VCaP (cell line): Measurements from ENCODE around the gene KIF6.

Experiments
- H3K27ac ChIP-seq: fragments of 450-650 bp; 2 replicates; pipeline ENCODE4 v1.5.1; 2017
- CTCF ChIP-seq: fragments of 450-650 bp; conservative IDR thresholded peaks from 2 replicates; pipeline ENCODE4 v1.5.1; 2017; ENCODE audit warnings: mild to moderate bottlenecking, moderate library complexity

Gene KIF6

GRCh38 chr6:39572661-39573340 lies 152.4 kb downstream of the KIF6 start:
- no peak for TF ChIP-seq CTCF
- H3K27ac ChIP-seq: no peak overlapping the region

- no peak overlapping the region for H3K27ac ChIP-seq
- TF ChIP-seq CTCF: no peak
Observed at GRCh38 chr6:39568896-39569295, 156.3 kb downstream of the KIF6 start.

GRCh38 chr6:39567091-39567490 lies 158.1 kb downstream of the KIF6 start:
- TF ChIP-seq CTCF: no peak
- no peak overlapping the region for H3K27ac ChIP-seq

- H3K27ac ChIP-seq: no peak overlapping the region
Observed at GRCh38 chr6:39566456-39566855, 158.8 kb downstream of the KIF6 start.

GRCh38 chr6:39565956-39566355 lies 159.3 kb downstream of the KIF6 start:
- no peak overlapping the region for H3K27ac ChIP-seq
- TF ChIP-seq CTCF: no peak

More at GRCh38 chr6:39566456-39566855, 158.8 kb downstream of the KIF6 start:
- no peak for TF ChIP-seq CTCF

- no peak for TF ChIP-seq CTCF
Observed at GRCh38 chr6:39563566-39564311, 161.5 kb downstream of the KIF6 start.

GRCh38 chr6:39561536-39562266 lies 163.5 kb downstream of the KIF6 start:
- H3K27ac ChIP-seq: no peak overlapping the region
- no peak for TF ChIP-seq CTCF

More at GRCh38 chr6:39563566-39564311, 161.5 kb downstream of the KIF6 start:
- no peak overlapping the region for H3K27ac ChIP-seq
